HepG2 (cell line): Measurements from ENCODE around the gene PELI2. TPM values are rescaled to one million over a fixed set of nuclear protein-coding genes. Genes with fewer than 3 reads are reported as not detected.

ENCODE experiments used
- HDAC6 ChIP-seq: fragments of 200-600 bp; sonication (generic); IDR thresholded peaks from 2 replicates; pipeline ENCODE4 v1.7.0; 2017; ENCODE audit warnings: mild to moderate bottlenecking, antibody characterized with exemption, low read length, low read depth
- HIVEP1 ChIP-seq: sonication (generic); formaldehyde crosslinking; IDR thresholded peaks from 2 replicates; pipeline ENCODE4 v1.4.0; 2020; ENCODE audit warnings: mild to moderate bottlenecking, missing genetic modification reagents
- MYNN ChIP-seq: sonication (generic); formaldehyde crosslinking; IDR thresholded peaks from 2 replicates; pipeline ENCODE4 v1.4.0; 2020; ENCODE audit warnings: mild to moderate bottlenecking, low read depth, missing genetic modification reagents
- NFRKB ChIP-seq: fragments of 450-650 bp; IDR thresholded peaks from 2 replicates; pipeline ENCODE4 v1.6.1; 2017
- RXRA ChIP-seq: sonication (generic); formaldehyde crosslinking; IDR thresholded peaks from 2 replicates; pipeline ENCODE4 v1.5.1; 2020; ENCODE audit warnings: missing genetic modification reagents
- ZNF468 ChIP-seq: sonication (generic); formaldehyde crosslinking; IDR thresholded peaks from 2 replicates; pipeline ENCODE4 v1.8.0; 2022; ENCODE audit warnings: mild to moderate bottlenecking, moderate library complexity, missing genetic modification reagents
- ZNF564 ChIP-seq: sonication (generic); formaldehyde crosslinking; IDR thresholded peaks from 2 replicates; pipeline ENCODE4 v1.8.1; 2023; ENCODE audit warnings: mild to moderate bottlenecking, missing genetic modification reagents
- polyA plus RNA-seq, 8 experiments: library from polyadenylated mRNA; depleted of rRNA in 3 of 8; stranded (reverse) in 7 of 8; unstranded in 1 of 8; fragments of >200 nt; fragmentation: Illumina TruSeq in 4 of 8; extraction: Trizol in 4 of 8; gene quantifications; 2 replicates each; pipeline versions ENCODE4 v1.2.1 to v1.2.3, GENCODE V29; 2011 to 2016; ENCODE audit warnings: low read depth in 4 of 8, missing spikeins in 1 of 8, mixed read lengths in 1 of 8; ENCODE audit not compliant: insufficient read depth in 1 of 8
- total RNA-seq, 5 experiments: library from RNA; depleted of rRNA; stranded (reverse); fragments of >200 nt; fragmentation: Illumina TruSeq; extraction: Trizol; gene quantifications; 2 replicates each; pipeline ENCODE4 v1.2.3, GENCODE V29; 2016; ENCODE audit warnings: low read depth in 1 of 5
- TF ChIP-seq, protein P1 (sequence below): sonication (generic); formaldehyde crosslinking; IDR thresholded peaks from one replicate; pipeline ENCODE4 v1.5.1; 2020; ENCODE audit warnings: mild to moderate bottlenecking, missing genetic modification reagents; ENCODE audit errors: not compliant biosample characterization
- TF ChIP-seq, protein P2 (sequence below): sonication (generic); formaldehyde crosslinking; IDR thresholded peaks from 2 replicates; pipeline ENCODE4 v1.4.0; 2020; ENCODE audit warnings: missing genetic modification reagents, low read depth, mild to moderate bottlenecking, borderline replicate concordance
- TF ChIP-seq, protein P3 (sequence below), 2 experiments: IDR thresholded peaks; 2 replicates each; pipeline ENCODE4 v1.6.1; 2011 to 2012; ENCODE audit warnings: low read length in 2 of 2, borderline replicate concordance in 1 of 2, low read depth in 1 of 2, mild to moderate bottlenecking in 1 of 2, moderate library complexity in 1 of 2

The PELI2 gene
- total and polyA plus RNA-seq, 2 of the 13 experiments (the other 11 are each of a cell fraction or from before 2014, with no cell fraction given) = 0.07 TPM; not detected in 1

DNA sequence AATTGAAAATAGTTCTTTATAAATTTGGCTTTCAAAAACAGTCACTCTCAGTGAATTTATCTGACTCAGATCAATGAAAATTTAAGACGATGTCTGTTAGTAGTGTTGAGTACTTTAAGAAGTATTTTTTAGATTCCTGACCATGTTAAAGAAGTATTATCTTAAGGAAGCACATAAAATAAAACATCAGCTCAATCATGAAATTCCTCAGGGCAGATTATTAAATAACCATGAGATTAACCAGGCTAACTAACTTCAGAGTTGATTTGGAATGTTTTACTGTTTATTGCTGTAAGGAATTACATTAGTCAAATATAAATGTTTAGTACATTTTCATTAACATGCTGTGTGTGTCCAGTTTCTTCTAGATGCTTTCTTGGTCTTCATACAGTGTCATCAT is 160.2 kb downstream of the PELI2 start (continued):
- TF ChIP-seq, protein P1, sequence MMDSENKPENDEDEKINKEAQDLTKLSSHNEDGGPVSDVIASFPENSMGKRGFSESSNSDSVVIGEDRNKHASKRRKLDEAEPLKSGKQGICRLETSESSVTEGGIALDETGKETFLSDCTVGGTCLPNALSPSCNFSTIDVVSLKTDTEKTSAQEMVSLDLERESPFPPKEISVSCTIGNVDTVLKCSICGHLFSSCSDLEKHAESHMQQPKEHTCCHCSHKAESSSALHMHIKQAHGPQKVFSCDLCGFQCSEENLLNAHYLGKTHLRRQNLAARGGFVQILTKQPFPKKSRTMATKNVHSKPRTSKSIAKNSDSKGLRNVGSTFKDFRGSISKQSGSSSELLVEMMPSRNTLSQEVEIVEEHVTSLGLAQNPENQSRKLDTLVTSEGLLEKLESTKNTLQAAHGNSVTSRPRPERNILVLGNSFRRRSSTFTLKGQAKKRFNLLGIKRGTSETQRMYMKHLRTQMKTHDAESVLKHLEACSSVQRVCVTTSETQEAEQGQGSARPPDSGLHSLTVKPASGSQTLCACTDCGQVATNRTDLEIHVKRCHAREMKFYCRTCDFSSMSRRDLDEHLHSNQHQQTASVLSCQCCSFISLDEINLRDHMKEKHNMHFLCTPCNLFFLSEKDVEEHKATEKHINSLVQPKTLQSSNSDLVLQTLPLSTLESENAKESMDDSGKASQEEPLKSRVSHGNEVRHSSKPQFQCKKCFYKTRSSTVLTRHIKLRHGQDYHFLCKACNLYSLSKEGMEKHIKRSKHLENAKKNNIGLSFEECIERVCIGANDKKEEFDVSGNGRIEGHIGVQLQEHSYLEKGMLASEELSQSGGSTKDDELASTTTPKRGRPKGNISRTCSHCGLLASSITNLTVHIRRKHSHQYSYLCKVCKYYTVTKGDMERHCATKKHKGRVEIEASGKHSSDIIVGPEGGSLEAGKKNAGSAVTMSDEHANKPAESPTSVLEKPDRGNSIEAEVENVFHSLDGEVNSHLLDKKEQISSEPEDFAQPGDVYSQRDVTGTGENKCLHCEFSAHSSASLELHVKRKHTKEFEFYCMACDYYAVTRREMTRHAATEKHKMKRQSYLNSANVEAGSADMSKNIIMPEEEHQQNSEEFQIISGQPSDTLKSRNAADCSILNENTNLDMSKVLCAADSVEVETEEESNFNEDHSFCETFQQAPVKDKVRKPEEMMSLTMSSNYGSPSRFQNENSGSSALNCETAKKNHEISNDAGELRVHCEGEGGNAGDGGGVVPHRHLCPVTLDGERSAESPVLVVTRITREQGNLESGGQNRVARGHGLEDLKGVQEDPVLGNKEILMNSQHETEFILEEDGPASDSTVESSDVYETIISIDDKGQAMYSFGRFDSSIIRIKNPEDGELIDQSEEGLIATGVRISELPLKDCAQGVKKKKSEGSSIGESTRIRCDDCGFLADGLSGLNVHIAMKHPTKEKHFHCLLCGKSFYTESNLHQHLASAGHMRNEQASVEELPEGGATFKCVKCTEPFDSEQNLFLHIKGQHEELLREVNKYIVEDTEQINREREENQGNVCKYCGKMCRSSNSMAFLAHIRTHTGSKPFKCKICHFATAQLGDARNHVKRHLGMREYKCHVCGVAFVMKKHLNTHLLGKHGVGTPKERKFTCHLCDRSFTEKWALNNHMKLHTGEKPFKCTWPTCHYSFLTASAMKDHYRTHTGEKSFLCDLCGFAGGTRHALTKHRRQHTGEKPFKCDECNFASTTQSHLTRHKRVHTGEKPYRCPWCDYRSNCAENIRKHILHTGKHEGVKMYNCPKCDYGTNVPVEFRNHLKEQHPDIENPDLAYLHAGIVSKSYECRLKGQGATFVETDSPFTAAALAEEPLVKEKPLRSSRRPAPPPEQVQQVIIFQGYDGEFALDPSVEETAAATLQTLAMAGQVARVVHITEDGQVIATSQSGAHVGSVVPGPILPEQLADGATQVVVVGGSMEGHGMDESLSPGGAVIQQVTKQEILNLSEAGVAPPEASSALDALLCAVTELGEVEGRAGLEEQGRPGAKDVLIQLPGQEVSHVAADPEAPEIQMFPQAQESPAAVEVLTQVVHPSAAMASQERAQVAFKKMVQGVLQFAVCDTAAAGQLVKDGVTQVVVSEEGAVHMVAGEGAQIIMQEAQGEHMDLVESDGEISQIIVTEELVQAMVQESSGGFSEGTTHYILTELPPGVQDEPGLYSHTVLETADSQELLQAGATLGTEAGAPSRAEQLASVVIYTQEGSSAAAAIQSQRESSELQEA (CRISPR knock-in tag) = no peak
- TF ChIP-seq HDAC6 (no peak), ZNF564 (CRISPR knock-in tag) (no peak), HIVEP1 (CRISPR knock-in tag) (no peak), MYNN (no peak), RXRA (CRISPR knock-in tag) (no peak), NFRKB (no peak), ZNF468 (CRISPR knock-in tag) (no peak)
- TF ChIP-seq, protein P2, sequence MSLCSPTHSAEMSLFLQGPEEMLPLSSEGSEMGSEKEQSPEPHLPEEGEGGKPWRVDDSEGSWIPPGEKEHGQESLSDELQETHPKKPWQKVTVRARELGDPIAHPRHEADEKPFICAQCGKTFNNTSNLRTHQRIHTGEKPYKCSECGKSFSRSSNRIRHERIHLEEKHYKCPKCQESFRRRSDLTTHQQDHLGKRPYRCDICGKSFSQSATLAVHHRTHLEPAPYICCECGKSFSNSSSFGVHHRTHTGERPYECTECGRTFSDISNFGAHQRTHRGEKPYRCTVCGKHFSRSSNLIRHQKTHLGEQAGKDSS = no peak
- TF ChIP-seq, protein P3, sequence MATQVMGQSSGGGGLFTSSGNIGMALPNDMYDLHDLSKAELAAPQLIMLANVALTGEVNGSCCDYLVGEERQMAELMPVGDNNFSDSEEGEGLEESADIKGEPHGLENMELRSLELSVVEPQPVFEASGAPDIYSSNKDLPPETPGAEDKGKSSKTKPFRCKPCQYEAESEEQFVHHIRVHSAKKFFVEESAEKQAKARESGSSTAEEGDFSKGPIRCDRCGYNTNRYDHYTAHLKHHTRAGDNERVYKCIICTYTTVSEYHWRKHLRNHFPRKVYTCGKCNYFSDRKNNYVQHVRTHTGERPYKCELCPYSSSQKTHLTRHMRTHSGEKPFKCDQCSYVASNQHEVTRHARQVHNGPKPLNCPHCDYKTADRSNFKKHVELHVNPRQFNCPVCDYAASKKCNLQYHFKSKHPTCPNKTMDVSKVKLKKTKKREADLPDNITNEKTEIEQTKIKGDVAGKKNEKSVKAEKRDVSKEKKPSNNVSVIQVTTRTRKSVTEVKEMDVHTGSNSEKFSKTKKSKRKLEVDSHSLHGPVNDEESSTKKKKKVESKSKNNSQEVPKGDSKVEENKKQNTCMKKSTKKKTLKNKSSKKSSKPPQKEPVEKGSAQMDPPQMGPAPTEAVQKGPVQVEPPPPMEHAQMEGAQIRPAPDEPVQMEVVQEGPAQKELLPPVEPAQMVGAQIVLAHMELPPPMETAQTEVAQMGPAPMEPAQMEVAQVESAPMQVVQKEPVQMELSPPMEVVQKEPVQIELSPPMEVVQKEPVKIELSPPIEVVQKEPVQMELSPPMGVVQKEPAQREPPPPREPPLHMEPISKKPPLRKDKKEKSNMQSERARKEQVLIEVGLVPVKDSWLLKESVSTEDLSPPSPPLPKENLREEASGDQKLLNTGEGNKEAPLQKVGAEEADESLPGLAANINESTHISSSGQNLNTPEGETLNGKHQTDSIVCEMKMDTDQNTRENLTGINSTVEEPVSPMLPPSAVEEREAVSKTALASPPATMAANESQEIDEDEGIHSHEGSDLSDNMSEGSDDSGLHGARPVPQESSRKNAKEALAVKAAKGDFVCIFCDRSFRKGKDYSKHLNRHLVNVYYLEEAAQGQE (IDR thresholded peaks at IDR 0.05; ENCODE audit: borderline replicate concordance in 1 of 2, low read depth in 1 of 2, low read length in 2 of 2) = no peak
